Sigmoid colon (tissue), 3 donors: ENCODE measurements around the gene DEFB110.

Experiments
- POLR2A ChIP-seq, 2 donors: fragments of 450-650 bp; IDR thresholded peaks; one replicate each; pipeline ENCODE4 v1.6.1; 2016; ENCODE audit warnings: antibody characterized with exemption in 2 of 2, mild to moderate bottlenecking in 2 of 2, moderate library complexity in 2 of 2
- TF ChIP-seq, protein P1 (sequence below), 4 experiments: fragments of 450-650 bp in 3 of 4; fragments of 200-600 bp in 1 of 4; IDR thresholded peaks; one replicate each; pipeline ENCODE4 v1.5.1; 2016 to 2019; ENCODE audit warnings: antibody characterized with exemption in 4 of 4, mild to moderate bottlenecking in 3 of 4, moderate library complexity in 2 of 4

- TF ChIP-seq, protein P1, sequence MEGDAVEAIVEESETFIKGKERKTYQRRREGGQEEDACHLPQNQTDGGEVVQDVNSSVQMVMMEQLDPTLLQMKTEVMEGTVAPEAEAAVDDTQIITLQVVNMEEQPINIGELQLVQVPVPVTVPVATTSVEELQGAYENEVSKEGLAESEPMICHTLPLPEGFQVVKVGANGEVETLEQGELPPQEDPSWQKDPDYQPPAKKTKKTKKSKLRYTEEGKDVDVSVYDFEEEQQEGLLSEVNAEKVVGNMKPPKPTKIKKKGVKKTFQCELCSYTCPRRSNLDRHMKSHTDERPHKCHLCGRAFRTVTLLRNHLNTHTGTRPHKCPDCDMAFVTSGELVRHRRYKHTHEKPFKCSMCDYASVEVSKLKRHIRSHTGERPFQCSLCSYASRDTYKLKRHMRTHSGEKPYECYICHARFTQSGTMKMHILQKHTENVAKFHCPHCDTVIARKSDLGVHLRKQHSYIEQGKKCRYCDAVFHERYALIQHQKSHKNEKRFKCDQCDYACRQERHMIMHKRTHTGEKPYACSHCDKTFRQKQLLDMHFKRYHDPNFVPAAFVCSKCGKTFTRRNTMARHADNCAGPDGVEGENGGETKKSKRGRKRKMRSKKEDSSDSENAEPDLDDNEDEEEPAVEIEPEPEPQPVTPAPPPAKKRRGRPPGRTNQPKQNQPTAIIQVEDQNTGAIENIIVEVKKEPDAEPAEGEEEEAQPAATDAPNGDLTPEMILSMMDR (IDR thresholded peaks at IDR 0.05), result no peak
- no peak for TF ChIP-seq POLR2A (IDR thresholded peaks at IDR 0.05)
Observed at GRCh38 chr6:50062051-50062450, 40.3 kb upstream of the DEFB110 start.
